Measurements from ENCODE around the gene EXOC4.
"Not testable (repeated sequence)": the region's sequence is repeated elsewhere in the genome, so short reads cannot be mapped to it uniquely, and the experiment has no call there.

EXOC4 gene

DNA sequence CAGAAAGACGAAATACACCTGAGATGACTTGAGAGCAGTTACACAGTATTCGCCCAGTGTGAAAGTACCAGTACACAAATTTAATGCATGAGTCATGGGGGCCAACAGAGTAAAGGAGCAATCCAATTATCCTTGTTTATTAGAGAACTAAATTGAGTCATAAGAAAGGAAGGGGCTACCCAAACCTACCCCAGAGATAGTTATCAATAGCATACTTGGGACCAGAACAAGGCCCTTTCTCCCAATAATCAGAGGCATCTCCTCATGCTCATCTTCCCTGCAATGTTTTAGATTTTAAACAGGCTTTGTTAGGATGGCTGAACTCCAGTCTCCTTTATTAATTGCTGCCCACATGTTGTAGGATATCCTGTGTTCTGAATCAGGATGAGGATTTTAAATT is 634.6 kb downstream of the EXOC4 start:
- Histone ChIP-seq H3K36me3 (ENCODE audit: insufficient read depth, low read length) (no peaks in the 10 kb centered on the region), H3K9me3 (ENCODE audit: low read length) (no peaks in the 10 kb centered on the region), H3K4me2 (ENCODE audit: low read length) (no peak overlapping the region), H4K20me1 (ENCODE audit: insufficient read depth, low read length) (no peaks in the 10 kb centered on the region), H3K4me3 (ENCODE audit: low read depth, low read length, poor library complexity, severe bottlenecking) (no peak overlapping the region), H3K9me2 (ENCODE audit: low read depth, low read length) (0 out of 2 replicates have a peak, but pooled peaks cover 3% of the 10 kb centered on the region), H3K9ac (ENCODE audit: low read length) (no peak overlapping the region), H3K27me3 (ENCODE audit: insufficient read depth, low read length) (no peaks in the 10 kb centered on the region), H3K79me2 (ENCODE audit: insufficient read depth, low read length) (no peaks in the 10 kb centered on the region), H2AFZ (ENCODE audit: low read length) (no peak overlapping the region), H3F3A (ENCODE audit: insufficient read depth, low read length) (no peaks in the 10 kb centered on the region), H3K4me1 (ENCODE audit: insufficient read depth, low read length, severe bottlenecking) (peaks cover 8% of the 10 kb centered on the region), H3K27ac (ENCODE audit: low read depth, low read length, poor library complexity, severe bottlenecking) (no peak overlapping the region)
- TF ChIP-seq, protein P1, sequence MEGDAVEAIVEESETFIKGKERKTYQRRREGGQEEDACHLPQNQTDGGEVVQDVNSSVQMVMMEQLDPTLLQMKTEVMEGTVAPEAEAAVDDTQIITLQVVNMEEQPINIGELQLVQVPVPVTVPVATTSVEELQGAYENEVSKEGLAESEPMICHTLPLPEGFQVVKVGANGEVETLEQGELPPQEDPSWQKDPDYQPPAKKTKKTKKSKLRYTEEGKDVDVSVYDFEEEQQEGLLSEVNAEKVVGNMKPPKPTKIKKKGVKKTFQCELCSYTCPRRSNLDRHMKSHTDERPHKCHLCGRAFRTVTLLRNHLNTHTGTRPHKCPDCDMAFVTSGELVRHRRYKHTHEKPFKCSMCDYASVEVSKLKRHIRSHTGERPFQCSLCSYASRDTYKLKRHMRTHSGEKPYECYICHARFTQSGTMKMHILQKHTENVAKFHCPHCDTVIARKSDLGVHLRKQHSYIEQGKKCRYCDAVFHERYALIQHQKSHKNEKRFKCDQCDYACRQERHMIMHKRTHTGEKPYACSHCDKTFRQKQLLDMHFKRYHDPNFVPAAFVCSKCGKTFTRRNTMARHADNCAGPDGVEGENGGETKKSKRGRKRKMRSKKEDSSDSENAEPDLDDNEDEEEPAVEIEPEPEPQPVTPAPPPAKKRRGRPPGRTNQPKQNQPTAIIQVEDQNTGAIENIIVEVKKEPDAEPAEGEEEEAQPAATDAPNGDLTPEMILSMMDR (IDR thresholded peaks at IDR 0.05; ENCODE audit: low read length), result no peak
- no peak for TF ChIP-seq EZH2 (IDR thresholded peaks at IDR 0.05; ENCODE audit: borderline replicate concordance, low read length)

DNA sequence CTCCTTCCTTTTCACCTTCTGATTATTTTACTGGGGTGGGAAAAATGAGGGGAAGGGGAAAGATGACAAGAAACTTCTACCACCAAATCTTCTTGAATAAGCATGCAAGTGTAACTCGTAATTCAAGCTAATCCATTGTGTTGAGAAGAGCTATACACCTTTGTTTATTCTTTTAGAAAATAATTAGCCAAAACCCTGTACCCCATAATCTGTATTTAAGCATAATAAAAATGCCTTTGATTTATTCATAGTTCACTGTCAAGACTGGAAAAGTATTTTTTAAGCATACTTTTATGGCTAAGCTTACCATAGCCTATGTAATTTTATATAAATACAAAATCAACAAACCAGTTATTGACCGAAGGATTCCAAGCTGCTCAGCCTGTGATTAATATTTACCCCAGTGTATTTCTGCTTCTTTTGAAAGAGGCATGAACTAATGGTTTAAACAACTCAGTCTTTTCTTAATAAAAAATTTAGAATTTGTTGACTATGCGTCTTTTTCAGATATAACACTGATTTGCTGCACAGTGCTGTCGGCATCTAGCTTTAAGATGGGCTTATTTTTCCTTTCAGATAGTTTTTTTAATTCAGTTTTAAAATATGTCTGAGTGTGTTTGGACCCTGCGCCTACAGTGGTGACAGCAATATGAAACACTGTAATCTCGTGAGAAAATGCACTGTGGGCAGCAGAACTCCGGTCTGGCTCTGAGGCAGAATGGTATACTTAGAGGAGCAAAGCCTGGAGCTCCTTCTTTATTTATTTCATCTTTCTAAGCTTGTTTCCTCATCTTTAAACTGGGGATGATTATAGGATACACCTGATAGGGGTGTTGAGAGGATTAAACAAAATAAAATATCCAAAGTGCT is 635.4 kb downstream of the EXOC4 start:
- no peaks in the 10 kb centered on the region for H3K27me3 ChIP-seq (ENCODE audit: insufficient read depth, low read length)
- 0 out of 2 replicates have a peak, but pooled peaks cover 3% of the 10 kb centered on the region for H3K9me2 ChIP-seq (ENCODE audit: low read depth, low read length)
- no peaks in the 10 kb centered on the region for H3K9me3 ChIP-seq (ENCODE audit: low read length)
- no peak overlapping the region for H3K27ac ChIP-seq (ENCODE audit: low read depth, low read length, poor library complexity, severe bottlenecking)
- no peak for TF ChIP-seq EZH2 (IDR thresholded peaks at IDR 0.05; ENCODE audit: borderline replicate concordance, low read length)
- TF ChIP-seq, protein P1 (IDR thresholded peaks at IDR 0.05; ENCODE audit: low read length), result no peak
- H3K9ac ChIP-seq (ENCODE audit: low read length), result no peak overlapping the region
- H3F3A ChIP-seq (ENCODE audit: insufficient read depth, low read length), result no peaks in the 10 kb centered on the region
- peaks cover 8% of the 10 kb centered on the region for H3K4me1 ChIP-seq (ENCODE audit: insufficient read depth, low read length, severe bottlenecking)
- H3K79me2 ChIP-seq (ENCODE audit: insufficient read depth, low read length), result no peaks in the 10 kb centered on the region
- no peak overlapping the region for H2AFZ ChIP-seq (ENCODE audit: low read length)
- no peak overlapping the region for H3K4me2 ChIP-seq (ENCODE audit: low read length)
- H3K4me3 ChIP-seq (ENCODE audit: low read depth, low read length, poor library complexity, severe bottlenecking), result no peak overlapping the region
- H3K36me3 ChIP-seq (ENCODE audit: insufficient read depth, low read length), result no peaks in the 10 kb centered on the region
- H4K20me1 ChIP-seq (ENCODE audit: insufficient read depth, low read length), result no peaks in the 10 kb centered on the region

DNA sequence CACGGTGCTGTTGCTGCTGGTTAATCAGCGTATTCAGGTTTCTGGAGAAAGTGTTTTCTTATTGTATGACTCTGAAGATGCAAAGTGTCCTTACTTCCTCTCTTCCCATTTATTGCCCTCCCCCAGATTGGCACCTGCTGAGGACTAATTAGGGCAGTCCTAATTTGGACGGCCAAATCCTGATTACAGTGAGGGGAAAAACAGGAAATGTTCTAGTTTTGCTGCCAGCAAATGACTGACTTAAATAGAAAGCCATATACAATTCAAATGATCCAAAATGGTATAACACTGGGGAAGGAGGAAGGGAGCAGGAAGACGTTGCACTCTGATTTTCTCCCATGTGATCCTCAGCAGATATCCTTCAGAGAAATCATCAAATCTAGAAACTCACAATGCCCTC is 651.9 kb downstream of the EXOC4 start:
- H3K36me3 ChIP-seq (ENCODE audit: insufficient read depth, low read length), result no peaks in the 10 kb centered on the region
- H3K79me2 ChIP-seq (ENCODE audit: insufficient read depth, low read length), result no peaks in the 10 kb centered on the region
- H2AFZ ChIP-seq (ENCODE audit: low read length), result no peak overlapping the region
- H3K9ac ChIP-seq (ENCODE audit: low read length), result no peak overlapping the region
- no peaks in the 10 kb centered on the region for H3K4me1 ChIP-seq (ENCODE audit: insufficient read depth, low read length, severe bottlenecking)
- H3K4me2 ChIP-seq (ENCODE audit: low read length), result no peak overlapping the region
- no peak overlapping the region for H3K27ac ChIP-seq (ENCODE audit: low read depth, low read length, poor library complexity, severe bottlenecking)
- TF ChIP-seq, protein P1 (IDR thresholded peaks at IDR 0.05; ENCODE audit: low read length), result no peak
- no peak for TF ChIP-seq EZH2 (IDR thresholded peaks at IDR 0.05; ENCODE audit: borderline replicate concordance, low read length)
- no peaks in the 10 kb centered on the region for H3K9me2 ChIP-seq (ENCODE audit: low read depth, low read length)
- H3K27me3 ChIP-seq (ENCODE audit: insufficient read depth, low read length), result no peaks in the 10 kb centered on the region
- no peaks in the 10 kb centered on the region for H3F3A ChIP-seq (ENCODE audit: insufficient read depth, low read length)
- H3K9me3 ChIP-seq (ENCODE audit: low read length), result no peaks in the 10 kb centered on the region
- H3K4me3 ChIP-seq (ENCODE audit: low read depth, low read length, poor library complexity, severe bottlenecking), result no peak overlapping the region
- no peaks in the 10 kb centered on the region for H4K20me1 ChIP-seq (ENCODE audit: insufficient read depth, low read length)

DNA sequence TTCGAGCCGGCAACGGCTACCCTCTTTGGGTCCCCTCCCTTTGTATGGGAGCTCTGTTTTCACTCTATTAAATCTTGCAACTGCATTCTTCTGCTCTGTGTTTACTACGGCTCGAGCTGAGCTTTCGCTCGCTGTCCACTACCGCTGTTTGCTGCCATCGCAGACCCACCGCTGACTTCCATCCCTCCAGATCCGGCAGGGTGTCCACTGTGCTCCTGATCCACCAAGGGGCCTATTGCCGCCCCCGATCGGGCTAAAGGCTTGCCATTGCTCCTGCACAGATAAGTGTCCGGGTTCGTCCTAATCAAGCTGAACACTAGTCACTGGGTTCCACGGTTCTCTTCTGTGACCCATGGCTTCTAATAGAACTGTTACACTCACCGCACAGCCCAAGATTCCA is 653.7 kb downstream of the EXOC4 start:
- H3K4me2 ChIP-seq (ENCODE audit: low read length); H3K4me1 ChIP-seq (ENCODE audit: insufficient read depth, low read length, severe bottlenecking); H3K79me2 ChIP-seq (ENCODE audit: insufficient read depth, low read length); H3K9ac ChIP-seq (ENCODE audit: low read length); H3K9me3 ChIP-seq (ENCODE audit: low read length); H3K27ac ChIP-seq (ENCODE audit: low read depth, low read length, poor library complexity, severe bottlenecking); H4K20me1 ChIP-seq (ENCODE audit: insufficient read depth, low read length); H3K4me3 ChIP-seq (ENCODE audit: low read depth, low read length, poor library complexity, severe bottlenecking); H3K27me3 ChIP-seq (ENCODE audit: insufficient read depth, low read length); H3F3A ChIP-seq (ENCODE audit: insufficient read depth, low read length); H3K36me3 ChIP-seq (ENCODE audit: insufficient read depth, low read length); H3K9me2 ChIP-seq (ENCODE audit: low read depth, low read length); H2AFZ ChIP-seq (ENCODE audit: low read length): not testable (repeated sequence)

All from OCI-LY1 (cell line).